Measurements from ENCODE around the gene UCHL1.
"Not testable (repeated sequence)": the region's sequence is repeated elsewhere in the genome, so short reads cannot be mapped to it uniquely, and the experiment has no call there.

UCHL1 gene

DNA sequence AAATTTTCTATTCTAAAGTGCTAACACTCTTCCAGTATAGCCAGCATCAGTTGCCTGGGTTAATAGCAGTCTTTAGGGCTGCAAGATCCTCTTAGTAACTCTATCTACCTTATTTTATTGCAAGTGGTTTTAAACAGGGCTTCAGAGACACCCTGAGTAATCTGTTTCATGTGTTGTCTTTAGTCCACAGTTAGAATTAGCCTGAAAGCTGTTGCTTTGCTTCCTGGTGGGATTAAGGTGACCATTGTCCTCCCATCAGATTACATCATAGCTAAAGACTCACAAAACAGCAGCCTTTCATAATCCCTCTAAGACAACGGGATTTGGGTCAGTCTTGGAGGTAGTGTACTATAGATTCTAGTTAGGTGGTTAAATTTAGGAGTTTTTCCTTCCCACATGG lies 7.5 kb downstream of the UCHL1 start:
- ChIA-PET POLR2A (ENCODE audit: low non-redundant PET) (no interaction called here), CTCF (interaction anchor here (1.2 kb wide), 1 partner anchor 50 kb away, joined by 6 read pairs; the partner anchor contains the start of gene APBB2)
- no peak overlapping the region for H3K27ac ChIP-seq
- no peak for DNase-seq (ENCODE audit: low spot score)
- TF ChIP-seq, protein P1, sequence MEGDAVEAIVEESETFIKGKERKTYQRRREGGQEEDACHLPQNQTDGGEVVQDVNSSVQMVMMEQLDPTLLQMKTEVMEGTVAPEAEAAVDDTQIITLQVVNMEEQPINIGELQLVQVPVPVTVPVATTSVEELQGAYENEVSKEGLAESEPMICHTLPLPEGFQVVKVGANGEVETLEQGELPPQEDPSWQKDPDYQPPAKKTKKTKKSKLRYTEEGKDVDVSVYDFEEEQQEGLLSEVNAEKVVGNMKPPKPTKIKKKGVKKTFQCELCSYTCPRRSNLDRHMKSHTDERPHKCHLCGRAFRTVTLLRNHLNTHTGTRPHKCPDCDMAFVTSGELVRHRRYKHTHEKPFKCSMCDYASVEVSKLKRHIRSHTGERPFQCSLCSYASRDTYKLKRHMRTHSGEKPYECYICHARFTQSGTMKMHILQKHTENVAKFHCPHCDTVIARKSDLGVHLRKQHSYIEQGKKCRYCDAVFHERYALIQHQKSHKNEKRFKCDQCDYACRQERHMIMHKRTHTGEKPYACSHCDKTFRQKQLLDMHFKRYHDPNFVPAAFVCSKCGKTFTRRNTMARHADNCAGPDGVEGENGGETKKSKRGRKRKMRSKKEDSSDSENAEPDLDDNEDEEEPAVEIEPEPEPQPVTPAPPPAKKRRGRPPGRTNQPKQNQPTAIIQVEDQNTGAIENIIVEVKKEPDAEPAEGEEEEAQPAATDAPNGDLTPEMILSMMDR (conservative IDR thresholded peaks at IDR 0.05; ENCODE audit: low read depth), result no peak

DNA sequence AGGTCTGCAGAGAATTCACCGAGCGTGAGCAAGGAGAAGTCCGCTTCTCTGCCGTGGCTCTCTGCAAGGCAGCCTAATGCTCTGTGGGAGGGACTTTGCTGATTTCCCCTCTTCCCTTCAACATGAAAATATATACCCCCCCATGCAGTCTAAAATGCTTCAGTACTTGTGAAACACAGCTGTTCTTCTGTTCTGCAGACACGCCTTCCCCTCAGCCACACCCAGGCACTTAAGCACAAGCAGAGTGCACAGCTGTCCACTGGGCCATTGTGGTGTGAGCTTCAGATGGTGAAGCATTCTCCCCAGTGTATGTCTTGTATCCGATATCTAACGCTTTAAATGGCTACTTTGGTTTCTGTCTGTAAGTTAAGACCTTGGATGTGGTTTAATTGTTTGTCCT lies 11.3 kb downstream of the UCHL1 start:
- TF ChIP-seq, protein P1 (conservative IDR thresholded peaks at IDR 0.05; ENCODE audit: low read depth), result no peak
- POLR2A ChIA-PET (ENCODE audit: low non-redundant PET), result no interaction called here
- CTCF ChIA-PET, result no interaction called here
- DNase-seq (ENCODE audit: low spot score), result no peak
- no peak overlapping the region for H3K27ac ChIP-seq

DNA sequence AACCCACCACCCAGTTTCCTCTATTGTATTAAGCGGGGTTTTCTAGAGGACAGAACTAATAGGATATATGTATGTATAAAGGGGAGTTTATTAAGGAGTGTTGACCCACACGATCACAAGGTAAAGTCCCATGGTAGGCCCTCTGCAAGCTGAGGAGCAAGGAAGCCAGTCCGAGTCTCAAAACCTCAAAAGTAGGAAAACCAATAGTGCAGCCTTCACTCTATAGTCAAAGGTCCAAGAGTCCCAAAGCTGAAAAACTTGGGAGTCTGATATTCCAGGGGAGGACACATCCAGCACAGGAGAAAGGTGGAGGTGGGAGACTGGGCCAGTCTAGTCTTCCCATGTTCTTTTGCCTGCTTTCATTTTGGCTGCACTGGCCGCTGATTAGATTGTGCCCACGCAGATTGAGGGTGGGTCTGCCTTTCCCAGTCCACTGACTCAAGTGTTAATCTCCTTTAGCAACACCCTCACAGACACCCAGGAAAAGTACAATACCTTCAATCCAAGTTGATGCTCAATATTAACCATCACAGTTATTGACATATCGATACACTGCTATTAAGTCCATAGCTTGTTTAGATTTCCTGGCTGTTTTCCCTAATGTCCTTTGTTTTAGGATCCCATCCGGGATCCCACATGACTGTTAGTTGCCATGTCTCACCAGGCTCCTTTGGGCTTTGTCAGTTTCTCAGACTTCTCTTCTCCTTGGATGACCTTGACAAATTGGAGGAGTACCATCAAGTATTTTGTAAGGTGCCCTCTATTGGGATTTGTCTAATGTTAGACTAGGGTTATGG lies 12.2 kb downstream of the UCHL1 start:
- ChIA-PET POLR2A (ENCODE audit: low non-redundant PET) (no interaction called here), CTCF (interaction anchor here (0.5 to 0.6 kb wide), 2 partner anchors 393 to 526 kb away, joined by 3 to 6 read pairs; no protein-coding TSS in a partner anchor)
- H3K27ac ChIP-seq, result no peak overlapping the region
- no peak for DNase-seq (ENCODE audit: low spot score)
- TF ChIP-seq, protein P1 (conservative IDR thresholded peaks at IDR 0.05; ENCODE audit: low read depth), result no peak

DNA sequence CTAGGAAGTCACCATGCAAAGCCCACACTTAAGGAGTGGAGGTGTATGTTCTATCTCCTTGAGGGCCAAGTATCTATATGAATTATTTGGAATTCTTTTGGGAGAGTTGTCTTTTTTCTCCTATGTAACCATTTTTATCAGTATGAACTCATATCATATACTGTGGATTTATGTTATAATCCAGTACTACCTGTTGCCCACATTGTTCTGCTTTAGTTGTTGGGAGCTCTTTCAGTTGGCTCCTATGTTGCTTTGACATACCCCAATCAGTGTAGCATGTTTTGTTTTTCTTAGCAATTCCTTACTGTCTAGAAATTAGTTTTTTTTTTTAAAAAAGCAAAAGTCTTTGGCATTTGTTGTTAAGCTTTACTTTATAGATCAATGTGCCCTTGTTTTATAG lies 13.0 kb downstream of the UCHL1 start:
- POLR2A ChIA-PET (ENCODE audit: low non-redundant PET), result no interaction called here
- CTCF ChIA-PET, result interaction anchor here (0.6 kb wide), 1 partner anchor 525 kb away, joined by 3 read pairs; no protein-coding TSS in a partner anchor
- TF ChIP-seq, protein P1 (conservative IDR thresholded peaks at IDR 0.05; ENCODE audit: low read depth), result no peak
- DNase-seq (ENCODE audit: low spot score), result no peak
- H3K27ac ChIP-seq, result no peak overlapping the region

DNA sequence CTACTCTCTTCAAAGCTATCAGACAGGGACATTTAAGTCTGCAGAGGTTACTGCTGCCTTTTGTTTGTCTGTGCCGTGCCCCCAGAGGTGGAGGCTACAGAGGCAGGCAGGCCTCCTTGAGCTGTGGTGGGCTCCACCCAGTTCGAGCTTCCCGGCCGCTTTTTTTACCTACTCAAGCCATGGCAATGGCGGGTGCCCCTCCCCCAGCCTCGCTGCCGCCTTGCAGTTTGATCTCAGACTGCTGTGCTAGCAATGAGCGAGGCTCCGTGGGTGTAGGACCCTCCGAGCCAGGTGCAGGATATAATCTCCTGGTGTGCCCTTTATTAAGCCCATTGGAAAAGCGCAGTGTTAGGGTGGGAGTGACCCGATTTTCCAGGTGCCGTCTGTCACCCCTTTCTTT lies 19.2 kb downstream of the UCHL1 start:
- H3K27ac ChIP-seq; DNase-seq (ENCODE audit: low spot score); POLR2A ChIA-PET (ENCODE audit: low non-redundant PET): not testable (repeated sequence)
- CTCF ChIA-PET, result interaction anchor here (0.6 kb wide), 1 partner anchor 14 kb away, joined by 4 read pairs; no protein-coding TSS in a partner anchor

DNA sequence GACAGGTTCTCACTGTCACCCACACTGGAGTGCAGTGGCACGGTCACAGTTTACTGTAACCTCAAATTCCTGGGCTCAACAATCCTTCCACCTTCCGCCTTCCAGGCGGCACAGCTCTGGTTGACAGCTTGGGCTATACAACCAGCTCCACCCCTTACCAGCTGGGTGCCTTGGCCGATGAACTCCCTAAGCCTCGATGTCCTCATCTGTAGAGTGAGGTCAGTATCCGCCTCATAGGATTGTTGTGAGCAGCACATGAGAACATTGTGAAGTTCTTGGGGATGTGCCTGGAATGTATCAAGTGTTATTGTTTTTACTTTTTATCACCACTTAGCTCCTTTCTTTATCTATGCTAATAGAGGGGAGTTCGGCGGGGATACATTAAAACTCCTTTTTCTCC lies 23.3 kb downstream of the UCHL1 start:
- POLR2A ChIA-PET (ENCODE audit: low non-redundant PET), result no interaction called here
- H3K27ac ChIP-seq, result no peak overlapping the region
- TF ChIP-seq, protein P1 (conservative IDR thresholded peaks at IDR 0.05; ENCODE audit: low read depth), result no peak
- no peak for DNase-seq (ENCODE audit: low spot score)
- CTCF ChIA-PET, result interaction anchor here (1.0 to 3.2 kb wide), 4 partner anchors 54 to 381 kb away, joined by 4 to 29 read pairs (median 8); no protein-coding TSS in a partner anchor

DNA sequence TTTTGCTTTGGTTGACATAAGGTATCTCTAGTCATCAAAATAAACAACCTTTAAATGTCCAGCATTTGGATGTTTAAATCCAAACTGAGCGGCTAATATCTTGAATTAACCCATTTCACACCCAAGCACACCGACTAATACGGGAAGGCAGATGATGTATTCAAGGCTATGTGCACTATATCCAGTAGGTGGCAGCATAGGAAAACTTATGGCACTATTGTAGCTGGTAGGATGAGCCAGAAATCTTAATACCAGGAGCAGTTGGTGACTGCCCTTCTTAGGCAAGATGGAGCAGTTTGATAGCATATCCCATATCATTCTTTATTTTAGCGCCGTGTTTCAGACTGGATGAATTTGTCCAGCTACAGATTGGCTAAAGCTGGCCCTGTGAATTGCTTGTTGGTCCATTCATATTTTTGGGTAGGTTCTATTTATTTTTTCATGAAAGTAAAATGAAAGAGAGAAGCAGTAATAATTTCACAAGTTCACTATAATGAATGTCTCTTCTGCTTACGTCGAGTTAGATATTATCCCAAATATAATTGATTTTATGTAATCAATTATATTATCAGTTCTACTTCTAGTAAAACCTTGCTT lies 24.4 kb downstream of the UCHL1 start:
- ChIA-PET CTCF (interaction anchor here (0.5 to 3.2 kb wide), 17 partner anchors 21 to 1150 kb away, joined by 3 to 29 read pairs (median 3); no protein-coding TSS in a partner anchor), POLR2A (ENCODE audit: low non-redundant PET) (no interaction called here)
- TF ChIP-seq, protein P1 (conservative IDR thresholded peaks at IDR 0.05; ENCODE audit: low read depth), result peak; percentile 80
- peak; percentile 89 for DNase-seq (ENCODE audit: low spot score)
- H3K27ac ChIP-seq, result no peak overlapping the region

All from RWPE1 (cell line).